Measurements from ENCODE around the gene ARHGAP33. TPM values are rescaled to one million over a fixed set of nuclear protein-coding genes. Genes with fewer than 3 reads are reported as not detected.

ARHGAP33 gene
- total and polyA plus RNA-seq, 4 experiments from 2014 or later = 0.29 to 19.4 (median 15.8) TPM; not detected in 1

GRCh38 chr19:35755550-35756376, 19.6 kb upstream of the ARHGAP33 start:
- Mint-ChIP-seq H3K36me3 (peaks cover 6 to 22% of the 10 kb centered on the region in 2 donors), H3K27me3 (peaks cover 0 to 2% of the 10 kb centered on the region in 2 donors), H3K4me3 (peak overlapping the region in 7 of 8 donors; percentile 13 to 61 (median 34)), H3K4me1 (peaks cover 17 to 40% (median 27%) of the 10 kb centered on the region in 4 donors), H3K27ac (peak overlapping the region in 4 of 7 donors; percentile 41 to 59 (median 50)), H3K9me3 (peaks cover 0 to 3% (median 0%) of the 10 kb centered on the region in 8 donors)
- DNase-seq = peak; percentile 57 to 69 (median 68)
- Histone ChIP-seq H3K36me3 (ENCODE audit: insufficient read depth, low read length) (peaks cover 23% of the 10 kb centered on the region), H3K4me3 (ENCODE audit: low read length in 2 of 2) (no peak overlapping the region), H3K27ac (ENCODE audit: low read depth, low read length) (no peak overlapping the region), H3K4me1 (ENCODE audit: insufficient read depth, low read length) (peaks cover 36% of the 10 kb centered on the region), H3K9me3 (ENCODE audit: control insufficient read depth in 1 of 2, low read length in 2 of 2) (no peaks in the 10 kb centered on the region), H3K27me3 (ENCODE audit: insufficient read depth, low read length) (no peaks in the 10 kb centered on the region)
- ChIA-PET CTCF (ENCODE audit: partially characterized antibody) (no interaction called here), POLR2A (ENCODE audit: partially characterized antibody) (interaction anchor here (2.4 to 3.6 kb wide), 4 partner anchors 7 to 16 kb away, joined by 14 to 23 read pairs (median 16); partner anchors contain the start of genes IGFLR1, LIN37, PSENEN and U2AF1L4)
- intact Hi-C loops (cut with micrococcal nuclease) = no loop called here

GRCh38 chr19:35756377-35757230, 18.8 kb upstream of the ARHGAP33 start, which contains the start of gene HSPB6:
Gene HSPB6 (minus strand): TSS chr19:35757029. CDS start chr19:35757008, 21 bp downstream.
- peak within 1 kb of the TSS; percentile 94 to 100 (median 98) for H3K4me3 Mint-ChIP-seq
- POLR2A ChIA-PET (ENCODE audit: partially characterized antibody) = interaction anchor here (0.7 to 3.6 kb wide), 5 partner anchors 8 to 54 kb away, joined by 3 to 23 read pairs (median 16); partner anchors contain the start of genes IGFLR1, LIN37, PSENEN and U2AF1L4
- intact Hi-C loops (cut with micrococcal nuclease) = no loop called here
- H3K27me3 Mint-ChIP-seq = peaks cover 0 to 2% of the 10 kb centered on the region in 2 donors
- H3K4me3 ChIP-seq (ENCODE audit: low read length in 2 of 2) = peak within 1 kb of the TSS in 1 of 2 donors; percentile 91
- no peaks in the 10 kb centered on the region for H3K9me3 ChIP-seq (ENCODE audit: control insufficient read depth in 1 of 2, low read length in 2 of 2)
- no peaks in the 10 kb centered on the region for H3K27me3 ChIP-seq (ENCODE audit: insufficient read depth, low read length)
- peak within 1 kb of the TSS; percentile 94 to 99 (median 97) for H3K27ac Mint-ChIP-seq
- peaks cover 23% of the 10 kb centered on the region for H3K36me3 ChIP-seq (ENCODE audit: insufficient read depth, low read length)
- no peak for DNase-seq
- peaks cover 0 to 3% (median 0%) of the 10 kb centered on the region in 8 donors for H3K9me3 Mint-ChIP-seq
- peaks cover 6 to 22% of the 10 kb centered on the region in 2 donors for H3K36me3 Mint-ChIP-seq
- CTCF ChIA-PET (ENCODE audit: partially characterized antibody) = interaction anchor here (1.3 kb wide), 2 partner anchors 9 to 246 kb away, joined by 3 to 5 read pairs; partner anchors contain the start of gene LIN37
- peak within 1 kb of the TSS; percentile 89 for H3K27ac ChIP-seq (ENCODE audit: low read depth, low read length)
- H3K4me1 Mint-ChIP-seq = peaks cover 17 to 40% (median 27%) of the 10 kb centered on the region in 4 donors
- peaks cover 36% of the 10 kb centered on the region for H3K4me1 ChIP-seq (ENCODE audit: insufficient read depth, low read length)

GRCh38 chr19:35757231-35757748, 18.1 kb upstream of the ARHGAP33 start:
- CTCF ChIA-PET (ENCODE audit: partially characterized antibody) = interaction anchor here (1.3 kb wide), 2 partner anchors 9 to 247 kb away, joined by 3 to 5 read pairs; partner anchors contain the start of gene LIN37
- Histone ChIP-seq H3K27ac (ENCODE audit: low read depth, low read length) (peak overlapping the region; percentile 89), H3K4me1 (ENCODE audit: insufficient read depth, low read length) (peaks cover 36% of the 10 kb centered on the region), H3K4me3 (ENCODE audit: low read length in 2 of 2) (peak overlapping the region in 1 of 2 donors; percentile 91), H3K9me3 (ENCODE audit: control insufficient read depth in 1 of 2, low read length in 2 of 2) (no peaks in the 10 kb centered on the region), H3K36me3 (ENCODE audit: insufficient read depth, low read length) (peaks cover 20% of the 10 kb centered on the region), H3K27me3 (ENCODE audit: insufficient read depth, low read length) (no peaks in the 10 kb centered on the region)
- Mint-ChIP-seq H3K9me3 (peaks cover 0 to 3% (median 0%) of the 10 kb centered on the region in 8 donors), H3K4me1 (peaks cover 17 to 40% (median 27%) of the 10 kb centered on the region in 4 donors), H3K36me3 (peaks cover 11 to 27% of the 10 kb centered on the region in 2 donors), H3K27ac (peak overlapping the region in 6 of 7 donors; percentile 9 to 99 (median 95)), H3K4me3 (peak overlapping the region; percentile 94 to 100 (median 98)), H3K27me3 (peaks cover 0 to 2% of the 10 kb centered on the region in 2 donors)
- POLR2A ChIA-PET (ENCODE audit: partially characterized antibody) = interaction anchor here (0.7 to 3.6 kb wide), 5 partner anchors 9 to 55 kb away, joined by 3 to 23 read pairs (median 16); partner anchors contain the start of genes IGFLR1, LIN37, PSENEN and U2AF1L4
- intact Hi-C loops (cut with micrococcal nuclease) = no loop called here
- DNase-seq = no peak

- Mint-ChIP-seq H3K9me3 (peaks cover 0 to 3% (median 0%) of the 10 kb centered on the region in 8 donors), H3K4me3 (peak within 1 kb of the TSS; percentile 94 to 100 (median 98)), H3K4me1 (peaks cover 17 to 40% (median 27%) of the 10 kb centered on the region in 4 donors), H3K36me3 (peaks cover 11 to 28% of the 10 kb centered on the region in 2 donors), H3K27me3 (peaks cover 0 to 2% of the 10 kb centered on the region in 2 donors), H3K27ac (peak within 1 kb of the TSS; percentile 94 to 99 (median 97))
- H3K36me3 ChIP-seq (ENCODE audit: insufficient read depth, low read length) = peaks cover 15% of the 10 kb centered on the region
- H3K27me3 ChIP-seq (ENCODE audit: insufficient read depth, low read length) = no peaks in the 10 kb centered on the region
- no peaks in the 10 kb centered on the region for H3K9me3 ChIP-seq (ENCODE audit: control insufficient read depth in 1 of 2, low read length in 2 of 2)
- ChIA-PET CTCF (ENCODE audit: partially characterized antibody) (interaction anchor here (1.3 kb wide), 2 partner anchors 10 to 247 kb away, joined by 3 to 5 read pairs; partner anchors contain the start of gene LIN37), POLR2A (ENCODE audit: partially characterized antibody) (interaction anchor here (0.7 to 3.6 kb wide), 5 partner anchors 10 to 56 kb away, joined by 3 to 23 read pairs (median 16); partner anchors contain the start of genes IGFLR1, LIN37, PSENEN and U2AF1L4)
- peak; percentile 99 to 100 (median 100) for DNase-seq
- H3K4me1 ChIP-seq (ENCODE audit: insufficient read depth, low read length) = peaks cover 36% of the 10 kb centered on the region
- H3K4me3 ChIP-seq (ENCODE audit: low read length in 2 of 2) = peak within 1 kb of the TSS; percentile 90 to 91
- H3K27ac ChIP-seq (ENCODE audit: low read depth, low read length) = peak within 1 kb of the TSS; percentile 89
- intact Hi-C loops (cut with micrococcal nuclease) = loop anchor here (1.0 kb wide), 4 partner anchors 10 to 173 kb away; partner anchors contain the start of genes ARHGAP33 and LIN37
These were observed 17.4 kb upstream of the ARHGAP33 start, which contains the start of gene PROSER3 for GRCh38 chr19:35757749-35758608. Gene PROSER3 (plus strand): TSS chr19:35758176. CDS start chr19:35758216, 40 bp downstream.

- Histone ChIP-seq H3K36me3 (ENCODE audit: insufficient read depth, low read length) (peaks cover 5% of the 10 kb centered on the region), H3K4me1 (ENCODE audit: insufficient read depth, low read length) (peaks cover 36% of the 10 kb centered on the region), H3K27me3 (ENCODE audit: insufficient read depth, low read length) (no peaks in the 10 kb centered on the region), H3K9me3 (ENCODE audit: control insufficient read depth in 1 of 2, low read length in 2 of 2) (no peaks in the 10 kb centered on the region), H3K4me3 (ENCODE audit: low read length in 2 of 2) (no peak overlapping the region), H3K27ac (ENCODE audit: low read depth, low read length) (no peak overlapping the region)
- ChIA-PET POLR2A (ENCODE audit: partially characterized antibody) (interaction anchor here (1.2 to 1.3 kb wide), 3 partner anchors 8 to 17 kb away, joined by 3 to 4 read pairs (median 4); partner anchors contain the start of genes IGFLR1 and LIN37), CTCF (ENCODE audit: partially characterized antibody) (interaction anchor here (0.6 kb wide), 1 partner anchor 62 kb away, joined by 3 read pairs; no protein-coding TSS in a partner anchor)
- Mint-ChIP-seq H3K27me3 (peaks cover 0 to 2% of the 10 kb centered on the region in 2 donors), H3K36me3 (peaks cover 10 to 17% of the 10 kb centered on the region in 2 donors), H3K4me3 (peak overlapping the region in 7 of 8 donors; percentile 6 to 81 (median 68)), H3K27ac (peak overlapping the region in 4 of 7 donors; percentile 19 to 62 (median 35)), H3K9me3 (peaks cover 0 to 3% (median 0%) of the 10 kb centered on the region in 8 donors), H3K4me1 (peaks cover 17 to 40% (median 27%) of the 10 kb centered on the region in 4 donors)
- intact Hi-C loops (cut with micrococcal nuclease) = no loop called here
- DNase-seq = no peak
These were observed 15.7 kb upstream of the ARHGAP33 start for GRCh38 chr19:35759697-35760096.
